GM18861 (cell line): ENCODE data around the gene DEF6.
A peak's percentile ranks its signal among the peaks of the same experiment; 100 is the strongest.

Experiments used
- ATAC-seq: cut with Tn5 transposase; IDR thresholded peaks from one replicate; pipeline ENCODE4 v1.9.1; 2021; ENCODE audit not compliant: unreplicated experiment

The DEF6 gene

GRCh38 chr6:35297601-35298481 lies at the start of gene DEF6:
DEF6 (plus strand) TSS chr6:35297818; CDS start chr6:35297857, 39 bp downstream.
- peak; percentile 58 for ATAC-seq

- no peak for ATAC-seq
These were observed 49.3 kb upstream of the DEF6 start for GRCh38 chr6:35248300-35248699.

- no peak for ATAC-seq
These were observed 48.7 kb upstream of the DEF6 start for GRCh38 chr6:35248965-35249364.

- ATAC-seq, result no peak
These were observed 45.7 kb upstream of the DEF6 start for GRCh38 chr6:35251949-35252348.

GRCh38 chr6:35253249-35253648 lies 44.4 kb upstream of the DEF6 start:
- ATAC-seq, result no peak

GRCh38 chr6:35258336-35258735 lies 39.3 kb upstream of the DEF6 start:
- ATAC-seq, result no peak

GRCh38 chr6:35258858-35259193 lies 38.8 kb upstream of the DEF6 start:
- ATAC-seq, result no peak

- peak; percentile 68 for ATAC-seq
These were observed 38.2 kb upstream of the DEF6 start, which contains the start of gene ZNF76 for GRCh38 chr6:35259194-35259947. ZNF76 (plus strand) TSS chr6:35259735; CDS start chr6:35281152, 21,417 bp downstream.

GRCh38 chr6:35259948-35260590 lies 37.5 kb upstream of the DEF6 start:
- ATAC-seq, result peak; percentile 21

- no peak for ATAC-seq
These were observed 36.7 kb upstream of the DEF6 start for GRCh38 chr6:35260591-35261570.

- no peak for ATAC-seq
These were observed 35.0 kb upstream of the DEF6 start for GRCh38 chr6:35262596-35262995.

- ATAC-seq, result no peak
These were observed 32.9 kb upstream of the DEF6 start for GRCh38 chr6:35264550-35265274.

GRCh38 chr6:35265523-35265922 lies 32.1 kb upstream of the DEF6 start:
- ATAC-seq, result no peak

GRCh38 chr6:35267446-35267845 lies 30.2 kb upstream of the DEF6 start:
- ATAC-seq, result no peak

- no peak for ATAC-seq
These were observed 29.7 kb upstream of the DEF6 start for GRCh38 chr6:35267897-35268296.

- ATAC-seq, result no peak
These were observed 25.6 kb upstream of the DEF6 start for GRCh38 chr6:35272005-35272404.

- no peak for ATAC-seq
These were observed 23.6 kb upstream of the DEF6 start for GRCh38 chr6:35273822-35274559.

GRCh38 chr6:35275744-35276260 lies 21.8 kb upstream of the DEF6 start:
- ATAC-seq, result no peak

GRCh38 chr6:35278708-35279107 lies 18.9 kb upstream of the DEF6 start:
- no peak for ATAC-seq
